H1 (cell line): ENCODE data around the gene AK5. TPM values are rescaled to one million over a fixed set of nuclear protein-coding genes. Genes with fewer than 3 reads are reported as not detected.

Experiments
- CTCF ChIA-PET: fragments of 300-600 bp; sonication (Branson Sonifier 250); formaldehyde crosslinking; loops from one replicate; lab custom pipeline; 2021; ENCODE audit not compliant: partially characterized antibody; lab: Charles Lee
- POLR2A ChIA-PET: fragments of 300-600 bp; sonication (Branson Sonifier 250); formaldehyde crosslinking; loops from one replicate; lab custom pipeline; 2021; ENCODE audit warnings: inconsistent platforms; ENCODE audit not compliant: partially characterized antibody; lab: Charles Lee
- DNase-seq, 2 experiments: peaks; one replicate each; pipeline versions ENCODE4 v3.0.0 to v3.0.0-alpha.2; 2010 to 2022; ENCODE audit warnings: low spot score in 2 of 2, low read depth in 1 of 2, mixed read lengths in 1 of 2
- FAIRE-seq: peaks from 2 replicates; lab custom pipeline; 2011; peaks lifted over from hg19 to GRCh38; lab: Jason Lieb, UNC
- H2AFZ ChIP-seq: 2 replicates; pipeline ENCODE4 v1.8.1; 2012; ENCODE audit warnings: low read length, inconsistent platforms
- H2AK5ac ChIP-seq: 2 replicates; pipeline ENCODE4 v1.6.1; 2013; ENCODE audit warnings: low read depth, low read length
- H2BK120ac ChIP-seq: replicated peaks from 2 replicates; pipeline ENCODE3; 2013; ENCODE audit warnings: low read depth, low read length, inconsistent platforms
- H2BK12ac ChIP-seq: 2 replicates; pipeline ENCODE4 v1.6.1; 2013; ENCODE audit warnings: low read depth, low read length
- H2BK15ac ChIP-seq: 2 replicates; pipeline ENCODE4 v1.6.1; 2013; ENCODE audit warnings: low read length
- H2BK20ac ChIP-seq: 2 replicates; pipeline ENCODE4 v1.6.1; 2013; ENCODE audit warnings: low read length
- H2BK5ac ChIP-seq: 2 replicates; pipeline ENCODE4 v1.6.1; 2013; ENCODE audit warnings: low read depth, low read length
- H3K14ac ChIP-seq: 2 replicates; pipeline ENCODE4 v1.6.1; 2013; ENCODE audit warnings: inconsistent platforms; ENCODE audit not compliant: insufficient read length
- H3K18ac ChIP-seq: 2 replicates; pipeline ENCODE4 v1.6.1; 2013; ENCODE audit warnings: low read length; ENCODE audit errors: extremely low read depth
- H3K23ac ChIP-seq: 2 replicates; pipeline ENCODE4 v1.6.1; 2013; ENCODE audit warnings: inconsistent platforms; ENCODE audit not compliant: insufficient read length
- H3K23me2 ChIP-seq: 2 replicates; pipeline ENCODE4 v1.6.1; 2013; ENCODE audit warnings: low read depth, low read length
- H3K27ac ChIP-seq: 2 replicates; pipeline ENCODE4 v1.6.1; 2011; ENCODE audit warnings: low read depth, low read length, inconsistent platforms
- H3K27me3 ChIP-seq, 4 experiments: replicated peaks in 1 of 4; 1 replicate in 1 of 4; 2 replicates in 3 of 4; pipeline versions ENCODE4 v1.6.1 to v1.8.1; 2011 to 2013; ENCODE audit warnings: low read length in 3 of 4, mild to moderate bottlenecking in 3 of 4, inconsistent platforms in 2 of 4, mixed read lengths in 2 of 4, moderate library complexity in 1 of 4; ENCODE audit not compliant: control insufficient read depth in 3 of 4, insufficient read depth in 3 of 4; ENCODE audit errors: extremely low read depth in 1 of 4
- H3K36me3 ChIP-seq, 4 experiments: 2 replicates each; pipeline versions ENCODE4 v1.6.1 to v1.8.1; 2011 to 2013; ENCODE audit warnings: mild to moderate bottlenecking in 4 of 4, low read length in 3 of 4, moderate library complexity in 2 of 4, control low read depth in 1 of 4, inconsistent platforms in 1 of 4; ENCODE audit not compliant: insufficient read depth in 4 of 4, control insufficient read depth in 2 of 4
- H3K4ac ChIP-seq: replicated peaks from 2 replicates; pipeline ENCODE3; 2013; ENCODE audit warnings: low read length, low read depth, mixed read lengths, inconsistent platforms; ENCODE audit not compliant: insufficient read length
- H3K4me1 ChIP-seq, 4 experiments: replicated peaks in 1 of 4; 1 replicate in 1 of 4; 2 replicates in 3 of 4; pipeline versions ENCODE4 v1.6.1 to v1.8.1; 2011 to 2013; ENCODE audit warnings: low read length in 3 of 4, inconsistent platforms in 2 of 4, mixed read lengths in 1 of 4; ENCODE audit not compliant: insufficient read depth in 4 of 4, control insufficient read depth in 3 of 4
- H3K4me2 ChIP-seq, 2 experiments: 2 replicates each; pipeline versions ENCODE4 v1.6.1 to v1.8.1; 2011 to 2013; ENCODE audit warnings: low read depth in 2 of 2, low read length in 2 of 2, control low read depth in 1 of 2, inconsistent platforms in 1 of 2, mild to moderate bottlenecking in 1 of 2; ENCODE audit not compliant: insufficient read depth in 1 of 2
- H3K4me3 ChIP-seq, 4 experiments: fragments of 200-600, 300-600 bp in 1 of 4; sonication (generic), shearing (Covaris generic), sonication (Bioruptor Twin) in 1 of 4; 2 replicates each; pipeline versions ENCODE4 v1.5.1 to v1.8.1; 2011 to 2016; ENCODE audit warnings: low read length in 4 of 4, low read depth in 3 of 4, control low read depth in 2 of 4, inconsistent platforms in 2 of 4, mild to moderate bottlenecking in 2 of 4, mixed read lengths in 1 of 4, moderate library complexity in 1 of 4; ENCODE audit not compliant: insufficient read depth in 2 of 4; ENCODE audit errors: extremely low read depth in 1 of 4
- H3K56ac ChIP-seq: replicated peaks from 2 replicates; pipeline ENCODE3; 2013; ENCODE audit warnings: low read depth, mild to moderate bottlenecking, mixed read lengths, low read length, inconsistent platforms; ENCODE audit not compliant: insufficient read length
- H3K79me1 ChIP-seq: 2 replicates; pipeline ENCODE4 v1.6.1; 2013; ENCODE audit warnings: low read depth, low read length, control low read depth
- H3K79me2 ChIP-seq, 2 experiments: 2 replicates each; pipeline versions ENCODE4 v1.6.1 to v1.8.1; 2012 to 2013; ENCODE audit warnings: low read length in 2 of 2, mild to moderate bottlenecking in 2 of 2, inconsistent platforms in 1 of 2; ENCODE audit not compliant: insufficient read depth in 2 of 2, control insufficient read depth in 1 of 2
- H3K9ac ChIP-seq, 4 experiments: replicated peaks in 1 of 4; 1 replicate in 1 of 4; 2 replicates in 3 of 4; pipeline versions ENCODE4 v1.6.1 to v1.8.1; 2011 to 2013; ENCODE audit warnings: low read depth in 3 of 4, low read length in 3 of 4, control low read depth in 2 of 4, mild to moderate bottlenecking in 2 of 4, moderate library complexity in 2 of 4, inconsistent platforms in 1 of 4; ENCODE audit errors: extremely low read depth in 1 of 4
- H3K9me3 ChIP-seq, 2 experiments: 2 replicates each; pipeline versions ENCODE4 v1.6.1 to v1.8.1; 2012 to 2013; ENCODE audit warnings: mild to moderate bottlenecking in 2 of 2, moderate library complexity in 2 of 2, control low read depth in 1 of 2, inconsistent platforms in 1 of 2, low read depth in 1 of 2, low read length in 1 of 2, mixed read lengths in 1 of 2; ENCODE audit not compliant: insufficient read depth in 2 of 2
- H4K20me1 ChIP-seq, 2 experiments: replicated peaks in 1 of 2; 2 replicates each; pipeline versions ENCODE3 to v1.8.1; 2011 to 2013; ENCODE audit warnings: inconsistent platforms in 2 of 2, low read length in 2 of 2, mild to moderate bottlenecking in 1 of 2; ENCODE audit not compliant: insufficient read depth in 2 of 2, control insufficient read depth in 1 of 2
- H4K5ac ChIP-seq: 2 replicates; pipeline ENCODE4 v1.6.1; 2013; ENCODE audit warnings: low read length, low read depth, mixed read lengths, inconsistent platforms; ENCODE audit not compliant: insufficient read length
- H4K8ac ChIP-seq: 2 replicates; pipeline ENCODE4 v1.8.0; 2013; ENCODE audit warnings: mild to moderate bottlenecking, moderate library complexity, low read length, inconsistent platforms; ENCODE audit not compliant: insufficient read depth; ENCODE audit errors: extremely low read depth
- H4K91ac ChIP-seq: replicated peaks from 2 replicates; pipeline ENCODE3; 2013; ENCODE audit warnings: low read length, mixed read lengths, inconsistent platforms; ENCODE audit not compliant: insufficient read length
- BCL11A ChIP-seq, 2 experiments: IDR thresholded peaks; one replicate each; pipeline ENCODE4 v1.6.1; 2011; ENCODE audit warnings: low read depth in 2 of 2, low read length in 2 of 2, mild to moderate bottlenecking in 2 of 2
- CEBPB ChIP-seq: IDR thresholded peaks from 2 replicates; pipeline ENCODE4 v1.6.1; 2012; ENCODE audit warnings: low read depth, low read length
- CHD2 ChIP-seq: IDR thresholded peaks from 2 replicates; pipeline ENCODE4 v1.6.1; 2012; ENCODE audit warnings: low read length, improper control_type of control experiment
- GTF2F1 ChIP-seq: IDR thresholded peaks from 2 replicates; pipeline ENCODE4 v1.6.1; 2012; ENCODE audit warnings: low read depth, low read length, improper control_type of control experiment, borderline replicate concordance
- MAX ChIP-seq: IDR thresholded peaks from 2 replicates; pipeline ENCODE4 v1.6.1; 2012; ENCODE audit warnings: inconsistent platforms
- RFX5 ChIP-seq: IDR thresholded peaks from 2 replicates; pipeline ENCODE4 v1.6.1; 2011; ENCODE audit warnings: low read depth, low read length, improper control_type of control experiment, borderline replicate concordance
- RXRA ChIP-seq: IDR thresholded peaks from 2 replicates; pipeline ENCODE4 v1.6.1; 2011; ENCODE audit warnings: low read depth, mild to moderate bottlenecking, low read length, moderate library complexity; ENCODE audit not compliant: insufficient read depth
- TBP ChIP-seq: IDR thresholded peaks from 2 replicates; pipeline ENCODE4 v1.6.1; 2011; ENCODE audit warnings: low read depth, low read length, improper control_type of control experiment
- TCF12 ChIP-seq: IDR thresholded peaks from 2 replicates; pipeline ENCODE4 v1.6.1; 2011; ENCODE audit warnings: low read depth, mild to moderate bottlenecking, low read length
- WGBS, 2 experiments: shearing (Covaris generic) in 1 of 2; methylation state at CpG; one replicate each; pipeline versions ENCODE4 v1.1.6 to v1.1.7; 2013 to 2015; ENCODE audit warnings: low lambda C conversion rate in 2 of 2, mixed read lengths in 2 of 2, inconsistent platforms in 1 of 2, low coverage in 1 of 2, missing lambda C conversion rate in 1 of 2; ENCODE audit not compliant: insufficient replicate concordance in 2 of 2, insufficient coverage in 1 of 2, insufficient read length in 1 of 2; ENCODE audit errors: extremely low coverage in 1 of 2, missing lambda C conversion rate in 1 of 2; 5-methylcytosine and 5-hydroxymethylcytosine counted together
- polyA plus RNA-seq, 7 experiments: library from polyadenylated mRNA; depleted of rRNA in 3 of 7; stranded (reverse) in 5 of 7; unstranded in 2 of 7; fragments of >200 nt in 5 of 7; fragments of 200-250 nt in 2 of 7; gene quantifications; 1 replicate in 5 of 7; 2 replicates in 1 of 7; 4 replicates in 1 of 7; pipeline versions ENCODE4 v1.2.1 to v1.2.3, GENCODE V29; 2011 to 2013; ENCODE audit warnings: missing spikeins in 2 of 7, mixed read lengths in 2 of 7
- total RNA-seq: library from RNA; stranded (reverse); fragmentation: NEBNext Ultra II Directional; extraction: Animal tissue kit (Norgen Biotek cat#: 25700); gene quantifications from 2 replicates; pipeline ENCODE4 v1.2.1, GENCODE V29; 2021

The AK5 gene
- total and polyA plus RNA-seq, 2 of the 8 experiments (the other 6 are each of a cell fraction or from before 2014, with no cell fraction given) = 2.0 to 7.1 TPM

GRCh38 chr1:77398152-77398551 is 116.3 kb downstream of the AK5 start:
- H2BK20ac ChIP-seq = no peak overlapping the region
- H2BK5ac ChIP-seq = no peak overlapping the region
- H3K36me3 ChIP-seq = no peaks in the 10 kb centered on the region
- H3K23ac ChIP-seq = no peak overlapping the region
- H3K9ac ChIP-seq = no peak overlapping the region
- no peak overlapping the region for H3K4me3 ChIP-seq
- H3K79me2 ChIP-seq = no peaks in the 10 kb centered on the region
- no peak overlapping the region for H3K4me2 ChIP-seq
- no peak overlapping the region for H3K4ac ChIP-seq
- POLR2A ChIA-PET = no interaction called here
- no peak overlapping the region for H2BK120ac ChIP-seq
- no peaks in the 10 kb centered on the region for H4K20me1 ChIP-seq
- CTCF ChIA-PET = interaction anchor here (1.2 to 1.6 kb wide), 2 partner anchors 26 to 84 kb away, joined by 4 read pairs; no protein-coding TSS in a partner anchor
- no peaks in the 10 kb centered on the region for H3K9me3 ChIP-seq
- no peak overlapping the region for H2BK12ac ChIP-seq
- no peak overlapping the region for H3K56ac ChIP-seq
- no peak overlapping the region for H3K18ac ChIP-seq
- H3K27ac ChIP-seq = no peak overlapping the region
- DNase-seq (no peak), FAIRE-seq (no peak)
- no peak overlapping the region for H4K91ac ChIP-seq
- no peak overlapping the region for H2AK5ac ChIP-seq
- H3K4me1 ChIP-seq = no peaks in the 10 kb centered on the region; a peak in 1 of 7 replicates
- TF ChIP-seq TCF12 (no peak), CHD2 (no peak), RFX5 (no peak), BCL11A (IDR thresholded peaks at IDR 0.05; ENCODE audit: low read depth in 2 of 2, low read length in 2 of 2) (no peak), CEBPB (no peak), MAX (no peak), RXRA (no peak), GTF2F1 (no peak), TBP (no peak)
- no peak overlapping the region for H2AFZ ChIP-seq
- H4K8ac ChIP-seq = no peak overlapping the region
- no peaks in the 10 kb centered on the region for H3K79me1 ChIP-seq
- no peaks in the 10 kb centered on the region for H3K27me3 ChIP-seq
- no peak overlapping the region for H2BK15ac ChIP-seq
- H4K5ac ChIP-seq = no peak overlapping the region
- 65% methylated on average over 3 of the region's 3 CpGs; no CpG with 5 or more reads in 1 of the 2 experiments for WGBS, 2 experiments
- no peak overlapping the region for H3K14ac ChIP-seq
- H3K23me2 ChIP-seq = no peaks in the 10 kb centered on the region; the same call in 1 of the 2 replicates
